ENCODE measurements around the gene ROR1.

- TF ChIP-seq CTCF (IDR thresholded peaks at IDR 0.05) (no peak), TEAD4 (IDR thresholded peaks at IDR 0.05; ENCODE audit: borderline replicate concordance, insufficient read depth) (no peak), REST (IDR thresholded peaks at IDR 0.05; ENCODE audit: low read depth, low read length) (no peak), MXI1 (IDR thresholded peaks at IDR 0.05; ENCODE audit: low read depth, low read length) (no peak), POLR2AphosphoS5 (IDR thresholded peaks at IDR 0.05; ENCODE audit: low read depth, low read length) (no peak), MAX (IDR thresholded peaks at IDR 0.05; ENCODE audit: low read depth) (no peak)
Measured at GRCh38 chr1:64121766-64122385, 348.1 kb downstream of the ROR1 start.
